ENCODE measurements around the gene ZNF710.

DNA sequence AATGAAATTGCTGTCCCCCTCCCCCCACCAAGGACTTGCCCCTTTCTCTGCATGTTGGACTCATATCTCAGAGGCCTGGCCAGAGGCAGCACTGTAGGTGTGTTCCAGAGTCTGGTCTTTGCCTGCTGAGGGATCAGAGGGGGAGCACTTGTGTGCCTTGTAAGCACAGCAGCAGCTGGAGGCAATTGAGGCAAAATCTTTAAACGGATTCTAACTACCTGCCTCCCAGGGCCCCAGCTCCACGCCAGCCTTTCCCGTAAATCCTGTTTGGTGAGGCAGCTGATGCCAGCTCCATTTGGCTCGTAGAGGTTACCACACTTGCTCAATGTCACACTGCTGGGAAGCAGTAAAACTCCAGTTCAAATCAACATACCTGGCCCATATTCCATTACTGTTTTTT is 103.4 kb downstream of the ZNF710 start:
- TF ChIP-seq, protein P1, sequence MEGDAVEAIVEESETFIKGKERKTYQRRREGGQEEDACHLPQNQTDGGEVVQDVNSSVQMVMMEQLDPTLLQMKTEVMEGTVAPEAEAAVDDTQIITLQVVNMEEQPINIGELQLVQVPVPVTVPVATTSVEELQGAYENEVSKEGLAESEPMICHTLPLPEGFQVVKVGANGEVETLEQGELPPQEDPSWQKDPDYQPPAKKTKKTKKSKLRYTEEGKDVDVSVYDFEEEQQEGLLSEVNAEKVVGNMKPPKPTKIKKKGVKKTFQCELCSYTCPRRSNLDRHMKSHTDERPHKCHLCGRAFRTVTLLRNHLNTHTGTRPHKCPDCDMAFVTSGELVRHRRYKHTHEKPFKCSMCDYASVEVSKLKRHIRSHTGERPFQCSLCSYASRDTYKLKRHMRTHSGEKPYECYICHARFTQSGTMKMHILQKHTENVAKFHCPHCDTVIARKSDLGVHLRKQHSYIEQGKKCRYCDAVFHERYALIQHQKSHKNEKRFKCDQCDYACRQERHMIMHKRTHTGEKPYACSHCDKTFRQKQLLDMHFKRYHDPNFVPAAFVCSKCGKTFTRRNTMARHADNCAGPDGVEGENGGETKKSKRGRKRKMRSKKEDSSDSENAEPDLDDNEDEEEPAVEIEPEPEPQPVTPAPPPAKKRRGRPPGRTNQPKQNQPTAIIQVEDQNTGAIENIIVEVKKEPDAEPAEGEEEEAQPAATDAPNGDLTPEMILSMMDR (IDR thresholded peaks at IDR 0.05; ENCODE audit: insufficient read depth, low read depth, low read length): no peak
- no peak for TF ChIP-seq EZH2 (IDR thresholded peaks at IDR 0.05; ENCODE audit: insufficient read depth, low read length)
